ENCODE data around the gene PTGDS.

The PTGDS gene

DNA sequence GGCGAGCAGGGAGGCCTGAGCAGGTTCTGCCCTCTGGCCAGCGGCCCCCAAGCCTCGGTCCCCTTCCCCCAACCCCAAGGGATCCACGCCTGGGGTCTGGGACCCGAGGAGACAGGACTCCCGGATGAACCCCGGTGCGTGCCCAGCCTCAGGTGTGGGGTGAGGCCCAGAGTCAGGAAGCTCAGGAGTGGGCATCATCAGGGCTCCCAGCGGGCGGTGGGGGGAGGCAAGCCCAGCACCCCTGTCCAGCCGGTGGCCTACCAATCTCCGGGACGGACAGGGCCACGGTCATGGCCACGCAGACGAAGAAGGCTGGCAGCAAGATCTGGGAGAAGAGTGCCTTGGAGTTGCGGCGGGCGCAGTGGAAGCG, 36.3 kb downstream of the PTGDS start:
- TF ChIP-seq, protein P1, sequence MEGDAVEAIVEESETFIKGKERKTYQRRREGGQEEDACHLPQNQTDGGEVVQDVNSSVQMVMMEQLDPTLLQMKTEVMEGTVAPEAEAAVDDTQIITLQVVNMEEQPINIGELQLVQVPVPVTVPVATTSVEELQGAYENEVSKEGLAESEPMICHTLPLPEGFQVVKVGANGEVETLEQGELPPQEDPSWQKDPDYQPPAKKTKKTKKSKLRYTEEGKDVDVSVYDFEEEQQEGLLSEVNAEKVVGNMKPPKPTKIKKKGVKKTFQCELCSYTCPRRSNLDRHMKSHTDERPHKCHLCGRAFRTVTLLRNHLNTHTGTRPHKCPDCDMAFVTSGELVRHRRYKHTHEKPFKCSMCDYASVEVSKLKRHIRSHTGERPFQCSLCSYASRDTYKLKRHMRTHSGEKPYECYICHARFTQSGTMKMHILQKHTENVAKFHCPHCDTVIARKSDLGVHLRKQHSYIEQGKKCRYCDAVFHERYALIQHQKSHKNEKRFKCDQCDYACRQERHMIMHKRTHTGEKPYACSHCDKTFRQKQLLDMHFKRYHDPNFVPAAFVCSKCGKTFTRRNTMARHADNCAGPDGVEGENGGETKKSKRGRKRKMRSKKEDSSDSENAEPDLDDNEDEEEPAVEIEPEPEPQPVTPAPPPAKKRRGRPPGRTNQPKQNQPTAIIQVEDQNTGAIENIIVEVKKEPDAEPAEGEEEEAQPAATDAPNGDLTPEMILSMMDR (conservative IDR thresholded peaks at IDR 0.05; ENCODE audit: low read length), result no peak
- DNase-seq (ENCODE audit: low read depth), result no peak
- no peak overlapping the region for H3K4me3 ChIP-seq (ENCODE audit: low read length)

DNA sequence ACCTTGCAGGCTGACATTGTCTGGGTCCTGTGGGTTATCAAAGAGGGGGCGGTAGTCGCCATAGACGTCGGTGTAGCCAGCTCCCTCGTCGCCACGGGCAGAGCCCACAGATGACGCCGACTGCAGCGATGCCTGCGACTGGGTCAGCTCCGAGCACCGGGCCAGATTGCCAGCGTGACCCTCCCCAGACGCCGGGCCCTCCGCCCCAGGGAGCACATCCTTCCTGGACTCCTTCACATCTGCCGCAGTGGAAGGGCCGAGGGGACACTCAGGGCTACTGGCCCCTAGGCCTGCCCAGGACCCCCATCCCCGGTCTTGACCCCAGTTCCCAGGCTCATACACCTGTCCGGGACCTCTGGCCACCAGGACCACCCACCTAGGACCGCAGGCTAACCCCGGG, 36.9 kb downstream of the PTGDS start:
- TF ChIP-seq, protein P1 (conservative IDR thresholded peaks at IDR 0.05; ENCODE audit: low read length), result no peak
- no peak overlapping the region for H3K4me3 ChIP-seq (ENCODE audit: low read length)
- DNase-seq (ENCODE audit: low read depth), result no peak

DNA sequence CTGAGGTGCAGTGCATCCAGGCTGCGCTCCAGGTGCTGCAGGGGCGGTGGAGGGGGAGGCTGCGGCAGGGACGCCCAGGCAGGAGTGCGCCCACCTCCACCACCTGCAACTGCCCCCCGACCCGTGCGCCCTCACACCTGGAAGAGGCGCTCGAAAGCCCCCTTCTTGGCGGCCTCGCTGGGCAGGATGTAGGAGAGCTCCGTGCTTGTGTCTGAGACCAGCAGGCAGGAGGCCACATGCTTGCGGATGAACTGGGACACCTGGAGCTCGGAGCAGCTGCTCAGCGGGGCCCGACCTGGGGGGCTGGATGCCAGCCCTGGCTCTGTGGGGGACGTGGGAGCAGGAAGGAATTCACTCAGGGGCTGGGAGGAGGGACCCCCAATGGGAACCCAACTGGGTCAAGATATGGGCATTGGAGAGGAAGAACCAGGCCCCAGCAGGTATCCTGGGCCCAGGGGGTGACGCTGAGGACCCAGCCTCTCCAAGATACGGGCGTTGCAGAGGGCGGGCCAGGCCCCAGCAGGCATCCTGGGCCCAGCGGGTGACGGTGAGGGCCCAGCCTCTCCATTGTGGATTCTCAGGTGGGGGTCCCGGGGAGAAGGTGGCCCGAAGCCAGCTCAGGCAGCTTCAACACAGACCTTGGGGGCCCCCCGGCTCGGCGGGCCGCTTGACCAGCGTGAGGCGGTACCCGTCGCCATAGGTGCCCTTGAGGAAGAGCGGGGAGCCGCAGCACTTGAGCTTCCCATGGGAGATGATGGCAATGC, 37.7 kb downstream of the PTGDS start:
- no peak overlapping the region for H3K4me3 ChIP-seq (ENCODE audit: low read length)
- no peak for DNase-seq (ENCODE audit: low read depth)
- TF ChIP-seq, protein P1 (conservative IDR thresholded peaks at IDR 0.05; ENCODE audit: low read length), result no peak

DNA sequence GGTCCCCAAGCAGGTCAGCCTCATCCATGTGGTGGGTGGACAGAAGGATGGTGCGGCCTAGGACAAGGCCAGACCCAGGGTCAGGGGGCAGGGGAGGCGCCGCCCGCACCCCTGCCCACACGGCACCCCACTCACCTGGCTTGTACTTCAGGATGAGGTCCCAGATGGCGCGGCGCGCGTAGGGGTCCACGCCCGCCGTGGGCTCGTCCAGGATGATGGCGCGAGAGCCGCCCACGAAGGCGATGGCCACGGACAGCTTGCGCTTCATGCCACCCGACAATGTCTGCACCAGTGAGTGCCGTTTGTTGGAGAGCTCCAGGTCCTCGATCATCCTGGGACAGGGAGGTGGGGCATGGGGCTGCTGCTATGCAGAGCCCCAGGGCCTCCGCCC, 38.2 kb downstream of the PTGDS start:
- no peak for DNase-seq (ENCODE audit: low read depth)
- no peak overlapping the region for H3K4me3 ChIP-seq (ENCODE audit: low read length)
- TF ChIP-seq, protein P1 (conservative IDR thresholded peaks at IDR 0.05; ENCODE audit: low read length), result no peak

DNA sequence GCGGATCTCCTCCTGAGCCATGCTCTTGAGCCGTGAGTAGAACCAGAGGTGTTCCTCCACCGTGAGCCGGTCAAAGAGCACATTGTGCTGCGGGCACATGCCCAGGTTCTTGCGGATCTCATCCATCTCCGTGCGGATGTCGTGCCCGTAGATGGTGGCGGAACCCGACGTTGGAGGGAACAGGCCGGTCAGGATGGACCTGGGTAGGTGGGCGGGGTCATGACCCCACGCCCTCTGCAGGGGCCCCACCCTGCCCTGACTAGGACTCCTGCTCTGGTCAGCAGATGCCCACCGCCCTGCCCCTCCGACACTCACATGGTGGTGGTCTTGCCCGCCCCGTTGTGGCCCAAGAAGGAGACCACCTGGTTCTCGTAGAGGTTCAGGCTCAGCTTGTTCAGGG, 38.7 kb downstream of the PTGDS start:
- no peak overlapping the region for H3K4me3 ChIP-seq (ENCODE audit: low read length)
- TF ChIP-seq, protein P1 (conservative IDR thresholded peaks at IDR 0.05; ENCODE audit: low read length), result no peak
- DNase-seq (ENCODE audit: low read depth), result no peak

DNA sequence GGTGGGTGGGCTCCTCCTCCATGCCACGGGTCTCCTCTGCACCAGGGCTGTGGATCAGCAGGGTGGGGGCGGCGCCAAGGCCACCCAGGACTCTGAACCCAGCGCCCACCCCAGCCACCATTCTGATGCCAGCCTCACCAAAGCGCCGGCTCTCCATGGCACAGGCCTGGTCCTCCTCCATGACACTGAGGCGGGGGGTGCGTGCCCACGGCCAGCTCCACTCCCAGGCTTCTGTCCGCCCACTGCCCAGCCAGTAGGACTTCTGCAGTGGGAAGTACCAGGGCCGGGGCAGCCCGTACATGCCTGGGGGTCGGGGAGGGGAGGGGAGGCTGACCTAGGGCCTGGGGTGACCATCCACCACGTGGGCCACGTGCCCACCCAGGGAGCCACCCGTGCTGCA, 39.1 kb downstream of the PTGDS start:
- DNase-seq (ENCODE audit: low read depth), result no peak
- no peak overlapping the region for H3K4me3 ChIP-seq (ENCODE audit: low read length)
- TF ChIP-seq, protein P1 (conservative IDR thresholded peaks at IDR 0.05; ENCODE audit: low read length), result no peak

DNA sequence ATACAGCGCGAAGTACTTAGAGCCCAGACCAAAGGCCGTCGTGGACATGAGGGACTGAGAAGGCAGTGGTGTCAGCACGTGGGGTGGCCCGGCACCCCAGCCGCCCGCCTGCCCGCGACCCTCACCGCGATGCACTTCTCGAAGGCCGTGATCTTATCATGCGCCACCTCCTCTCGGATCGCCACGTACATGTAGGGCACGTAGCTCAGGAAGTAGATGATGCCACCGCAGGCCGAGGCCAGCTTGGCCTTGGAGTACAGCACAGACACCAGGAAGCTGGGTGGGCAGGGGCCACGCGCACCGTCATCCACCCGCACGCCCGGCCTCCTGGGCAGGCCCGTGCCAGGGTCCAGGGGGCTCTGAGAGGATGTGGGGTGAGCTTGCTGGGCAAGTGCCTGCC, 39.8 kb downstream of the PTGDS start:
- no peak for DNase-seq (ENCODE audit: low read depth)
- TF ChIP-seq, protein P1 (conservative IDR thresholded peaks at IDR 0.05; ENCODE audit: low read length), result no peak
- no peak overlapping the region for H3K4me3 ChIP-seq (ENCODE audit: low read length)
